GM21447 (cell line): Measurements from ENCODE around the gene CAV2.
A peak's percentile ranks its signal among the peaks of the same experiment; 100 is the strongest.

Source experiments
- ATAC-seq: cut with Tn5 transposase; IDR thresholded peaks from one replicate; pipeline ENCODE4 v1.9.1; 2021; ENCODE audit not compliant: unreplicated experiment

Gene CAV2

GRCh38 chr7:116494472-116494871, 5.1 kb upstream of the CAV2 start:
- ATAC-seq, result no peak

- ATAC-seq, result no peak
Measured at GRCh38 chr7:116495736-116496135, 3.8 kb upstream of the CAV2 start.

GRCh38 chr7:116496653-116497052, 2.9 kb upstream of the CAV2 start:
- no peak for ATAC-seq

- ATAC-seq, result no peak
Measured at GRCh38 chr7:116497708-116498107, 1.8 kb upstream of the CAV2 start.

GRCh38 chr7:116500078-116500853, 728 bp downstream of the CAV2 start:
- ATAC-seq, result peak; percentile 62

- ATAC-seq, result no peak
Measured at GRCh38 chr7:116501425-116502167, 2.1 kb downstream of the CAV2 start.

- no peak for ATAC-seq
Measured at GRCh38 chr7:116502201-116503096, 2.9 kb downstream of the CAV2 start.

GRCh38 chr7:116503835-116504234, 4.3 kb downstream of the CAV2 start:
- no peak for ATAC-seq

GRCh38 chr7:116505278-116505677, 5.7 kb downstream of the CAV2 start:
- no peak for ATAC-seq

- no peak for ATAC-seq
Measured at GRCh38 chr7:116505823-116506222, 6.3 kb downstream of the CAV2 start.

GRCh38 chr7:116509982-116510579, 10.5 kb downstream of the CAV2 start:
- no peak for ATAC-seq

- ATAC-seq, result no peak
Measured at GRCh38 chr7:116510795-116511194, 11.3 kb downstream of the CAV2 start.

GRCh38 chr7:116511552-116512519, 12.3 kb downstream of the CAV2 start:
- peak; percentile 98 for ATAC-seq

GRCh38 chr7:116512520-116513188, 13.1 kb downstream of the CAV2 start:
- ATAC-seq, result no peak

- no peak for ATAC-seq
Measured at GRCh38 chr7:116515584-116515983, 16.0 kb downstream of the CAV2 start.

- ATAC-seq, result no peak
Measured at GRCh38 chr7:116516324-116516723, 16.8 kb downstream of the CAV2 start.

- no peak for ATAC-seq
Measured at GRCh38 chr7:116517626-116518025, 18.1 kb downstream of the CAV2 start.

- no peak for ATAC-seq
Measured at GRCh38 chr7:116518961-116519360, 19.4 kb downstream of the CAV2 start.

- ATAC-seq, result no peak
Measured at GRCh38 chr7:116521046-116521664, 21.6 kb downstream of the CAV2 start.
